Stimulated activated CD8-positive, alpha-beta memory T cell treated with anti-CD3 and anti-CD28 coated beads, Interleukin-7, amount 100 ng/mL, for 24 hours (primary cell): ENCODE data around the gene NUCB1.
"Not testable (repeated sequence)": the region's sequence is repeated elsewhere in the genome, so short reads cannot be mapped to it uniquely, and the experiment has no call there.

Experiments
- DNase-seq: peaks from one replicate; pipeline ENCODE4 v3.0.0-alpha.2; 2020; ENCODE audit warnings: low read depth

The NUCB1 gene

DNA sequence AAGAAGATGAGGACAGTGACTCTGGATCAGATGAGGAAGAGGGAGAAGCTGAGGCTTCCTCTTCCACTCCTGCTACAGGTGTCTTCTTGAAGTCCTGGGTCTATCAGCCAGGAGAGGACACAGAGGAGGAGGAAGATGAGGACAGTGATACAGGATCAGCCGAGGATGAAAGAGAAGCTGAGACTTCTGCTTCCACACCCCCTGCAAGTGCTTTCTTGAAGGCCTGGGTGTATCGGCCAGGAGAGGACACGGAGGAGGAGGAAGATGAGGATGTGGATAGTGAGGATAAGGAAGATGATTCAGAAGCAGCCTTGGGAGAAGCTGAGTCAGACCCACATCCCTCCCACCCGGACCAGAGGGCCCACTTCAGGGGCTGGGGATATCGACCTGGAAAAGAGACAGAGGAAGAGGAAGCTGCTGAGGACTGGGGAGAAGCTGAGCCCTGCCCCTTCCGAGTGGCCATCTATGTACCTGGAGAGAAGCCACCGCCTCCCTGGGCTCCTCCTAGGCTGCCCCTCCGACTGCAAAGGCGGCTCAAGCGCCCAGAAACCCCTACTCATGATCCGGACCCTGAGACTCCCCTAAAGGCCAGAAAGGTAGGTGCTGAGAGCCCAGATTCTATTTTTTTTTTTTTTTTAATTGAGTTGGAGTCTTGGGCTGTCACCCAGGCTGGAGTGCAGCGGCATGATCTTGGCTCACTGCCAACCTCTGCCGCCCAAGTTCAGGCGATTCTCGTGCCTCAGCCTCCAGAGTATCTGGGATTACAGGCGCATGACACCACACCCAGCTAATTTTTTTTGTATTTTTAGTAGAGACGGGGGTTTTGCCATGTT, 25.6 kb upstream of the NUCB1 start:
- no peak for DNase-seq

DNA sequence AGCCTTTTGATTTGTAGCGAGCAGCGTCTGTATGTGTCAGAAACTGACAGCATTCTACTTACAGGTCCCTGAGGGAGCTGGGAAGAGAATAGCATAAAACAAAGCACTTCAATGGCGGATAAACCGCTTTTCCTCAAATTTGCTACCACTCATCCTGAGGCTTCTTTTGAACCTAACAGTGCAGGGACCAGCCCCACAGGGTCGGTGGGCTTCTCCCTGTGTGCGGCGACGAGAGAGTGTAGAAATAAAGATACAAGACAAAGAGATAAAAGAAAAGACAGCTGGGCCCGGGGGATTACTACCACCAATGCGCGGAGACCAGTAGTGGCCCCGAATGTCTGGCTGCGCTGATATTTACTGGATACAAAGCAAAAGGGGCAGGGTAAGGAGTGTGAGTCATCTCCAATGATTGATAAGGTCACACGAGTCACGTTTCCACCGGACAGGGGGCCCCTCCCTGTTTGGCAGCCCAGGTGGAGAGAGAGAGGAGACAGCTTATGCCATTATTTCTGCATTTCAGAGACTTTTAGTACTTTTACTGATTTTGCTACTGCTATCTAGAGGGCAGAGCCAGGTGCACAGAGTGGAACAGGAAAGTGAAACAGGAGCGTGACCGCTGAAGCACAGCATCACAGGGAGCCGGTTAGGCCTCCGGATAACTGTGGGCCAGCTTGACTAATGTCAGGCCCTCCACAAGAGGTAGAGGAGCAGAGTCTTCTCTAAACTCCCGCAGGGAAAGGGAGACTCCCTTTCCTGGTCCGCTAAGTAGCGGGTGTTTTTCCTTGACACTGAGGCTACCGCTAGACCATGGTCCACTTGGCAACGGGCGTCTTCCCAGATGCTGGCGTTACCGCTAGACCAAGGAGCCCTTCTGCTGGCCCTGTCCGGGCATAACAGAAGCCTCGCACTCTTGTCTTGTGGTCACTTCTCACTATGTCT, 23.8 kb upstream of the NUCB1 start:
- not testable (repeated sequence) for DNase-seq

DNA sequence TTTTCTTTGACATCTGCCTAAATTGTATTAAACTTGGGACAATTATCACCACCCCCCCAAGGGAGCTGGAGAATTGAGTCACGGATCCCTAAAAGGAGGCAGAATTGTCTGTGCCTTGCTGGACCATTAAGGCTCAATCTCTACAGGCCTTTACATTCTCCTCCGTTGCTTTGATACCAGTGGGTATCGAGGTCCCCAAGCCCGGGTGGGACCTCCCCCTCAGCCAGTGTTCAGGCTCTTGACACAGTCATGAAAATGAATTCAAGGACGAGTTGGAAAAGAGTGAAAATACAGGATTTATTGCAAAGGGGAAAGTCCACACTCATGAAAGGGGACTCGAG, 22.3 kb upstream of the NUCB1 start:
- no peak for DNase-seq

DNA sequence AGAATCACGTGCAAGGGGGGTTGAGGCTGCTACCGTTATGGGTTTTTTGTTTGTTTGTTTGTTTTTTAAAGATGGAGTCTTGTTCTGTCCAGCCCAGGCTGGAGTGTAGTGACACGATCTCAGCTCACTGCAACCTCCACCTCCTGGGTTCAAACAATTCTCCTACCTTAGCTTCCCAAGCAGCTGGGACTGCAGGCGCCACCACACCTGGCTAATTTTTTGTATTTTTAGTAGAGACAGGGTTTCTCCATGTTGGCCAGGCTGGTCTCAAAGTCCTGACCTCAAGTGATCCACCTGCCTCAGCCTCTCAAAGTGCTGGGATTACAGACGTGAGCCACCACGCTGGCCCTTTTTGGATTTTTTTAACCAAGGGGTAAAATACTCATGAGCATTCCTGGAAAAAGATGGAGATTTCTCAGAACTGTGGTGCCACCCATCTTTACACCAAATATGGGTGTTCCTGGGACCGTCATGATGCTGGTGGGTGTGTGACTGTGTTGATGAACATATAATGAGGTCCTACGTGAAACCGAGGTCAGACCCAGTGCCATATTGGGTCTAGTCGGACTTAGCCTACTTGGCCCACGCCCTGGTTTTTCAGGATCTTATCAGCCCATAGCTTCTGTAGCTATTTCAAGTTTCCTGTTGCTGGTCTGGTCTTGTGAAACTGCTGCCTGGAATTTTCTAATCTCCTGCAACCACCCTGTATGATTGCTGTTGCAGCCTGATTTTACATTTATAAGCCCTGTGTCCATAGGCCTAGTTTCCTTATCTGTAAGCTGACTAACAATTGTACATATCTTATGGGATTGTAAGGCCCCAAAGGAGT, 21.7 kb upstream of the NUCB1 start:
- no peak for DNase-seq

DNA sequence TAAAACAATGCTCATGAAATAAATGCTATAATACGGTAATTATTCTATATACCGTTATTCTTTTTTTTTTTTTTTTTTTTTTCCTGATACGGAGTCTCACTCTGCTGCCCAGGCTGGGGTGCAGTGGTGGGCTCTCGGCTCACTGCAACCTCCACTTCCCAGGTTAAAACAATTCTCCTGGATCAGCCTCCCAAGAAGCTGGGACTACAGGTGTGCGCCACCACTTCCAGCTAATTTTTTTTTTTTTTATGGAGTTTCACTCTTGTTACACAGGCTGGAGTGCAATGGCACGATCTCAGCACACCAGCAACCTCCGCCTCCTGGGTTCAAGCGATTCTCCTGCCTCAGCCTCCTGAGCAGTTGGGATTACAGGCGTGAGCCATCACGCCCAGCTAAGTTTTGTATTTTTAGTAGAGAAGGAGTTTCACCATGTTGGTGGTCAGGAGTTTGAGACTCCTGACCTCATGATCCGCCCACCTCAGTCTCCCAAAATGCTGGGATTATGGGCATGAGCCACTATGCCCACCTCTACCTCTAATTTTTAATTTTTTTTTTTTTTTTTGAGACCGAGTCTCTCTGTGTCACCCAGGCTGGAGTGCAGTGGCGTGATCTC, 21.0 kb upstream of the NUCB1 start:
- no peak for DNase-seq

DNA sequence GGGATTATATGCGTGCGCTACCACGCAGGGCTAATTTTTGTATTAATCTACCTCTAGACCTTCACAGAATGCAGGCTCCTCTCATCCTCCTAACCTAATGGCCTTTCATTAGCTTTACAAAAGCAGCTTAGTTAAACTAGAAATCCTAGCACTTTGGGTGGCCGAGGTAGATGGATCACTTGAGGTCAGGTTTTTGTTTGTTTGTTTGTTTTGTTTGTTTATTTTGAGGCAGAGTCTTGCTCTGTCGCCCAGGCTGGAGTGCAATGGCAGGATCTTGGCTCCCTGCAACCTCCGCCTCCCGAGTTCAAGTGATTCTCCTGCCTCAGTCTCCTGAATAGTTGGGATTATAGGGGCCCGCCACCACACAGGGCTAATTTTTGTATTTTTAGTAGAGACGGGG, 20.4 kb upstream of the NUCB1 start:
- not testable (repeated sequence) for DNase-seq

DNA sequence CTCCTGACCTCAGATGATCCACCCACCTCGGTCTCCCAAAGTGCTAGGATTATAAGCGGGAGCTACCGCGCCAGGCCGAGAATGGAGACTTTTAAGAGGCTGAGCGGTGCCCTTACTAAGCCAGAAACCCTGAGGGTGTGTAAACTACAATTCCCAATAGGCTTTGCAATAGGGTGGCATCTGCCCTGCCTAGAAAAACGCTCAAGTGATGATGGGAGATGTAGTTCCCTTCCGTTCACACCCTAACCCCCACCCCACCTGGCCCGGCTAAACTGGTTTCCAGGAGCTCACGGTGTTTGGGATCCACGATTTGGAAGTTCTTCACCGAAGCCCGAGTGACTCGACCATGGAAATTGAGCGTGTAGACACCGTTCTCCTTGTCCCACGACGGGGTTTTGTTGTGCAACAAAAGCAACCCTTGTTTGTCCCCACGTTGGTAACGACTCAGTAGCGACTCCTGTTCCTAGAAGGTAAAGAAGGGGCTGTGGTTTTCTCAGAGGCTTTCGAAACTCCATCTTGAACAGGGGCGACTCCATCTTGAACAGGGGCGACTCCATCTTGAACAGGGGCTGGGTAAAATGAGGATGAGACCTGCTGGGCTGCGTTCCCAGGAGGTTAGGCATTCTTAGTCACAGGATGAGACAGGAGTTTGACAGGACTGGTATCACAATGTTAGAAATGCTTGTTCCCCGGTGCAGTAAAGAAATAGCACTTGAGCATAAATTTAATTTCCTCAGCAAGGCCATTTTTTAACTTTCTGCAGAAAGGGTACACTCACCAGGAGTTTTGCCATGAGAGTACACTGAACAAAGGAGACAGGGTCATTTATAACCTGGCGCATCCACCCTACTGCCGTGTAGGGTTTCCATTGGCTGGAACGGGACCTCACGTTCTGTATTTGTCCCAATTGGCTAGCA, 18.1 kb upstream of the NUCB1 start:
- no peak for DNase-seq

DNA sequence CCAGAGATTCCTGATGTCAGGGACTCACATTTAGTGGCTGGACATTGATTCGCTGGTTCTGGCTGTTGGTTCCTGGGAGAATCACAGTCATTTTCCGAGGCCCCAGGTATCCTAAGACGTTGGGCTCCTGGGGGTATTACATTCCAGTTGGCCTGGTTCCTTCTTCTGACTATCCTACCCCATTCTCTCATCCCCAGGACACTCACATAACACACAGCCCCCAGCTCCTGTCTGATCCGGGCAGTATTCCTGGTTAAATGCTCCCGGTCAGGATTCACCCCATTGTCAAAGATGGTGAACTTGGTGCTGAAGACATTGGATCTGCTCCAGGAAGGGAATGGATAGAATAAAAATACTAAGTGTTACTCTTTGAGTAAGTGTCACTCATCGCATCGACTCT, 16.4 kb upstream of the NUCB1 start:
- no peak for DNase-seq

DNA sequence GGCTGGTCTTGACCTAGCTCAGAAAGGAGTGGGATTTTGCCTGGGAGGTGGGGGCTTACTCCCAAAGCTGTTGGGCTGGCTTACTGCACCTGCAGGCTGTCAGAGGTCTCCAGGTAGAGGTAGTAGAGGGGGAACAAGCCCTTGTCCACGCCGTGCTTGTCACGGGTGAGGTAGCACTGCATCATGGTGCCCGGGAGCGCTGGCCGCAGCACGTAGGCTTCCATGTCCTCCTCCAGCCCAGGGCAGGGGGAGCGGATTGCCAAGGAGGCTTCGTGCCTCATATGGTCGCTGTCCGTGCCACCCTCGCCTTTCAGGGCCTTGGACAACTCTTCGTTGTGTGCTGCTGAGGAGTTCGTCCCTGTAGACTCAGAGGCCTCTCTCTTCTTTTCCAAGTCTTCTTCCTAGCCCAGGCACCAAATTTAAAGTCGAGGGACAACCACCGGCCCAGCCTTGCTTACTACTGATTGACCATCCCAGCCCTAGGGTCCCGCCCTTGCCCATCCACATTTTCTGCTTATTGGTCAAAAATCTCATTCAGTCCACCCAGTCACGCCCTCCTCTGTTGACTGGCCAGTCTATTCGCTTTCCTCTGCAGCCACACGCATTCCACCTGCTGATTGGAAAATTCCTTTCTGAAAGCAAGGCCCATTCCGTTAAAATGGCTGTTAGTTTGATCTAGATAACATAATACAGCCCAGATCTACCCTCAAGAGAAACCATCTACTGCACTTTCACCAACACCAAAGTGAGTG, 12.1 kb upstream of the NUCB1 start:
- DNase-seq: no peak

DNA sequence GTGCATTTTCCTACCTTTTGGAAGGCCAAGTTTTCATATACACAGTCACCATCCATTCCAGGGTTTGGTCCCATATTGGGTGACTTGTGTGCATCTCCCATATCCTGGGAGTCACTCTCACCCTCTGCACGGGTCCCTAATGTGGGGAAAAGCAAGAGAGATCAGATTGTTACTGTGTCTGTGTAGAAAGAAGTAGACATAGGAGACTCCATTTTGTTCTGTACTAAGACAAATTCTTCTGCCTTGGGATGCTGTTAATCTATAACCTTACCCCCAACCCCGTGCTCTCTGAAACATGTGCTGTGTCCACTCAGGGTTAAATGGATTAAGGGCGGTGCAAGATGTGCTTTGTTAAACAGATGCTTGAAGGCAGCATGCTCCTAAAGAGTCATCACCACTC, 10.6 kb upstream of the NUCB1 start:
- not testable (repeated sequence) for DNase-seq

DNA sequence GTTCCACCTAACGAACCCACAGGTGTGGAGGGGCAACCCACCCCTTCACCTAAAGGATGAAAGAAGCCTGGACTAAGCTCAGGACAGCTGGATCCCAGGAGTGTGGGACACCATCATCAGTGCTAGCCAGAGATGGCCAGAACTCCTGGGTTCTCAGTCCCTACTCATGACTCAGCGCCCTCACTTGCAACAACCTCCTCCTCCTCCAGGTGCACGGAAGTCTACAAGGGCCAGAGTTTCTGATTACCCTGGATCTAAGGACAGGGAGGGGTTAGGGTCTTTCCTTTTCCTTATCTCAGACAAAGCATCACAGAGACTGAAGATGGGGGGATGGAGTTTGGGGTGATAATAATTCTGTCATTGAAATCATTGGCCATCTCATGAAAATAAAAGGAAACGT, 9.6 kb upstream of the NUCB1 start:
- no peak for DNase-seq

DNA sequence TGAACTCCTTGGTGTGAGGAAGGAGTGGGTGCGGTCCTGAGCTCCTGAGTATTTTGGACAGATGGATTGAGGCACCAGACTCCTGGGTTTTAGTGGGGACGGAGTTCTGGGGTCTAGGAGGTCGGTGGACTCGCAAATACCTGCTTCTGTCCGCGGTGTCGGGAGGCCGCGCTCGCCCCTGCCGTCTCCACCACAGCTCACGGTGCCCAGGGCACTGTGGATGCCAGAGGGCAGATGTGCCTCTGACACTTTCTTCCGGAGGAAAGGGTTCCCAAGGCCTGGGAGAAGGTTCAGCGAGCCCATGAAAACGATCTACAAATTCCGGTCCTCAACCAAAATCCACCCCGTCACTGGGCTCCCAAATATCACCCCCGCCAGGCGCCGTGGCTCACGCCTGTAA, 4.9 kb upstream of the NUCB1 start:
- DNase-seq: no peak

DNA sequence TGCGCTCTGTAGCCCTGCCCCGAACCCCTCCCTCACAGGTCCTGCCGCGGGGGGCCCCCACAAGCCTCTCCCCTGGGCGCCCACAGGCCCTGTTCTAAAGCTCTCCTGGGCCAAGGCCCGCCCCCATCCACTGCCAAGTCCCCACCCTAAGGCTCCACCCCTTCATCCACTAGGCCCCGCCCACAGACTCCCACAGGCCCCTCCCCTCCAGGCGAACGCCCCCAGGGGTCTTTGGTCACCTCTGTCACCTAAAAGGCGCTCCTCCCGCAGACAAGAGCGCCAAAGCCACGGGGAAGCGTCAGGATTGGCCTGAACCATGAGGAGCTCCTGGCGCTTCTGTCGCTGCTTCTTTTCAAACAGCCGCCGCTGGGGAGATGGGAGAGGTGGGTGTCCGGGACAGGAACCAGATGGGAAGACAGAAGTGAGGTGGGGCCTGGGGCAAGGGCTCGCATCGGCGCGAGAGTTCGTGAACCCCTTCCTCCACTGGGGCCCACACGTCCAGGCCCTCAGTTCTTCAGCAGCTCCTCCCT, 3.9 kb upstream of the NUCB1 start:
- DNase-seq: no peak

DNA sequence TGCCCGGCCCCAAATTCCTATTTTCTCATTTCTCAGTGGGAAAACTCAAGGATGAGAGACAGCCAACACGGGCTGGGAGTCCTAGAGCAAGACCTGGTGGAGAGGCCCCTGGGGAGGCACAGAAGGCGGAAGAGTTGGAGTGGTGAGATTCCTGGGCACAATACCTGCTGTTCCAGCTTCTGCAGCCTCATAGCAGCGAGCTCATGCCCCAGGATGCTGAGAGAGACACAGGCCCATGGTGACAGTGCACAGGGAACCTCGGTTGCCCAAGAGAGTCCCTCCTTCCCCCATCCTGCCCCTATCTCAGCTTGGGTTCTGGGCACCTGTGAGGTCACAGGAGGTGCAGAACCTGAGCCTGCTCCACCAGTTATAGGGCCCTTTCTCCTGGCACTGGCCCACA, 2.9 kb upstream of the NUCB1 start:
- no peak for DNase-seq

DNA sequence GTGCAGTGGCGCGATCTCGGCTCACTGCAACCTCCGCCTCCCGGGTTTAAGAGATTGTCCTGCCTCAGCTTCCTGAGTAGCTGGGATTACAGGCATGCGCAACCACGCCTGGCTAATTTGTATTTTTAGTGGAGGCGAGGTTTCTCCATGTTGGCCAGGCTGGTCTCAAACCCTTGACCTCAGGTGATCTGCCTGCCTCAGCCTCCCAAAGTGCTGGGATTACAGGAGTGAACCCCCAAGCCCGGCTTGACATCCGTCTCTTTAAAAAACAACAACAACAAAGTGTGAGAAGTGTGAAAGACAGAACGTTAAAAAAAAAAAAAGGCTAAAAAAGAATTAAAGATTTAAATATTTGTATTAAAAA, 744 bp upstream of the NUCB1 start:
- not testable (repeated sequence) for DNase-seq

DNA sequence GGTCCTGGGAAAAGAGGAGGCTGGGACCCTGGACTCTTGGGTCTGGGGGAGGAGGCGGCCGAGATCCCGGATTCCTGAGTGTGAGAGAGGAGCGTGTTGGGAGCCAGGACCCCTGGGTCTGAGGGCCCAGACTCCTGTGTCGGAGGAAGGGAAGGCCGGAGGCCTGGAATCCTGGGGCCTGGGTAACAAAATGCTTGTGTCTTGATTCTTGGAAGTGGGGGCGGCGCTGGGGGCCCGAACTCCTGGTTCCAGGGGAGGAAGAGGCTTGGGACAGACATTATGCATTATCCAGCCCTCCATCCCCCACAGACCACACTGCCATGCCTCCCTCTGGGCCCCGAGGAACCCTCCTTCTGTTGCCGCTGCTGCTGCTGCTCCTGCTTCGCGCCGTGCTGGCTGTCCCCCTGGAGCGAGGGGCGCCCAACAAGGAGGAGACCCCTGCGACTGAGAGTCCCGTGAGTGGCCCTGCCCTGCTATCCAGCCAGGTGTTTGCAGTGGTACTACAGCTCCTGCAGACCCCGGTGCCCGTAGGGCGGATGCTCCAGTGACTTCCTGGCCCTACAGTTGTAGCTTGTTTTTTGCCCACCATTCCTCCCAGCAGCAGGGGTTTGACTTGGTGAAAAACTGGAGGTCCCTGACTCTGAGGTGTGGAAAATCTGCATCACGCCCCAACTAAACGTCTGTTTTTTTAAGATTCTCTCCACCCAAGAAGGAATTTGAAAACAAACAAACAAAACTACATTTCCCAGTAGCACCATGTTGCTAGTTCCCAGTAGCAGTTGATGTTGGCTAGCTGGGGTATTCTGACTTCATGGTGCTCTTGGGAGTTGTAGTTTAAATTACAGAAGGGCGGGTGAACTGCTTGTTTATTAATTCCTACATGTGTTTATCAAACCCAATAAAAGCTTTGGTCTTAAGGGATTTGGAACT, 630 bp downstream of the NUCB1 start:
- DNase-seq: no peak

DNA sequence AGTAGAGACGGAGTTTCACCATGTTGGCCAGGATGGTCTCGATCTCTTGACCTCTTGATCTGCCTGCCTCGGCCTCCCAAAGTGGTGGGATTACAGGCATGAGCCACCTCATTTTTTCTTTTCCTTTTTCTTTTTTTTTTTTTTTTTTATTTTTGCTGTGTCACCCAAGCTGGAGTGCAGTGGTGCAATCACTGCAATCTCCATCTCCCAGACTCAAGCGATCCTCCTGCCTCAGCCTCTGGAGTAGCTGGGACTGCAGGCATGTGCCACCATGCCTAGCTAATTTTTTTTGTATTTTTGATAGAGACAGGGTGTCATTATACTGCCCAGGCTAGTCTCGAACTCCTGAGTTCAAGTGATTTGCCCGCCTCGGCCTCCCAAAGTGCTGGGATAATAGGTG, 2.2 kb downstream of the NUCB1 start:
- DNase-seq: not testable (repeated sequence)

DNA sequence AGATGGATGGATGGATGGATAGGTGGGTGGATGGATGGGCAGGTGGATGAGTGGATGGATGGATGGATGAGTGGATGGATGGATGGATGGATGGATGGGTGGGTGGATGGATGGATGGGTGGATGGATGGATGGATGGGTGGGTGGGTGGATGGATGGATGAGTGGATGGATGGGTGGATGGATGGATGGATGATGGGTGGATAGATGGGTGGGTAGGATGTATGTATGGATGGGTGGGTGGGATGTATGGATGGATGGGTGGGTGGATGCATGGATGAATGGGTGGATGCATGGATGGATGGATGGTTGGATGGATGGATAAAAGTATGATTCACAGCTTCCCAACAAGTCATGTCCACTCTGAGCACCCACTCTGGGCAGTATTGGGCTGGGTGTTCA, 3.7 kb downstream of the NUCB1 start:
- not testable (repeated sequence) for DNase-seq

DNA sequence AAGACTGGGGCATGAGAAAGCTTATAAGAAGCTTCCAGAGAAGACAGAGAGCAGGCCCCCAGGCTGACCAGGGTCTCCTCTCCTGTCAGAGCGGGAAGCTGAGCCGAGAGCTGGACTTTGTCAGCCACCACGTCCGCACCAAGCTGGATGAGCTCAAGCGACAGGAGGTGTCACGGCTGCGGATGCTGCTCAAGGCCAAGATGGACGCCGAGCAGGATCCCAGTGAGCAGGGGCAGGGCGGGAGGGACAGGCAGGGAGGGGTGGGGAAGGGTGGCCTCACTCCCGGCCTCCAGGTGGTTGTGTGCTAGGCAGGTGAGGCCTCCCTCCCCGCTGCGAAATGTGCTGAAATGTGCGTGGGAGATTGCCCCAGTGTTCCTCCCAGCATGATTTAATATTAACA, 5.6 kb downstream of the NUCB1 start:
- no peak for DNase-seq
